ENCODE data around the gene JAZF1. TPM values are rescaled to one million over a fixed set of nuclear protein-coding genes. Genes with fewer than 3 reads are reported as not detected.
A peak's percentile ranks its signal among the peaks of the same experiment; 100 is the strongest.

The JAZF1 gene
- total and polyA plus RNA-seq, 4 donors = 13.5 to 38.8 (median 21.3) TPM

- Histone ChIP-seq H3K4me1 (ENCODE audit: control insufficient read depth in 1 of 2, insufficient read depth in 2 of 2, low read length in 2 of 2) (no peaks in the 10 kb centered on the region), H3K4me3 (ENCODE audit: low read length in 2 of 2) (no peak overlapping the region), H3K27ac (ENCODE audit: low read depth in 1 of 2, low read length in 2 of 2) (no peak overlapping the region), H3K9me3 (ENCODE audit: control insufficient read depth, low read length) (no peaks in the 10 kb centered on the region), H3K27me3 (ENCODE audit: control insufficient read depth in 1 of 2, insufficient read depth in 2 of 2, low read length in 1 of 2) (no peaks in the 10 kb centered on the region), H3K36me3 (ENCODE audit: control insufficient read depth in 1 of 2, insufficient read depth in 2 of 2, low read length in 1 of 2) (no peaks in the 10 kb centered on the region)
- 62 to 80% methylated on average over 1 of the region's 1 CpG for WGBS, 2 donors
- intact Hi-C loops (cut with DNase I) = loop anchor here (5.0 to 10.0 kb wide), 2 partner anchors 889 to 896 kb away; partner anchors contain the start of gene HOXA13 (in 1 of the 2)
- DNase-seq (no peak), ATAC-seq (ENCODE audit: low FRiP score) (no peak)
Observed at GRCh38 chr7:28091190-28091589, 89.4 kb downstream of the JAZF1 start.

- peaks cover 0 to 3% of the 10 kb centered on the region in 2 donors for H3K4me1 ChIP-seq (ENCODE audit: control insufficient read depth in 1 of 2, insufficient read depth in 2 of 2, low read length in 2 of 2)
- H3K9me3 ChIP-seq (ENCODE audit: control insufficient read depth, low read length) = no peaks in the 10 kb centered on the region
- DNase-seq (no peak), ATAC-seq (ENCODE audit: low FRiP score) (no peak)
- no peaks in the 10 kb centered on the region for H3K27me3 ChIP-seq (ENCODE audit: control insufficient read depth in 1 of 2, insufficient read depth in 2 of 2, low read length in 1 of 2)
- H3K4me3 ChIP-seq (ENCODE audit: low read length in 2 of 2) = no peak overlapping the region
- WGBS, 2 donors = 92 to 95% methylated on average over 6 of the region's 6 CpGs
- no peaks in the 10 kb centered on the region for H3K36me3 ChIP-seq (ENCODE audit: control insufficient read depth in 1 of 2, insufficient read depth in 2 of 2, low read length in 1 of 2)
- intact Hi-C loops (cut with DNase I) = no loop called here
- H3K27ac ChIP-seq (ENCODE audit: low read depth in 1 of 2, low read length in 2 of 2) = no peak overlapping the region
Observed at GRCh38 chr7:28088901-28089714, 91.5 kb downstream of the JAZF1 start.

- Histone ChIP-seq H3K4me1 (ENCODE audit: control insufficient read depth in 1 of 2, insufficient read depth in 2 of 2, low read length in 2 of 2) (peaks cover 0 to 6% of the 10 kb centered on the region in 2 donors), H3K27ac (ENCODE audit: low read depth in 1 of 2, low read length in 2 of 2) (no peak overlapping the region), H3K9me3 (ENCODE audit: control insufficient read depth, low read length) (no peaks in the 10 kb centered on the region), H3K36me3 (ENCODE audit: control insufficient read depth in 1 of 2, insufficient read depth in 2 of 2, low read length in 1 of 2) (no peaks in the 10 kb centered on the region), H3K27me3 (ENCODE audit: control insufficient read depth in 1 of 2, insufficient read depth in 2 of 2, low read length in 1 of 2) (no peaks in the 10 kb centered on the region), H3K4me3 (ENCODE audit: low read length in 2 of 2) (no peak overlapping the region)
- intact Hi-C loops (cut with DNase I) = no loop called here
- peak; percentile 19 for ATAC-seq (ENCODE audit: low FRiP score)
- DNase-seq = no peak
- WGBS, 2 donors = 94 to 95% methylated on average over 4 of the region's 4 CpGs
Observed at GRCh38 chr7:28088032-28088431, 92.6 kb downstream of the JAZF1 start.

DNA sequence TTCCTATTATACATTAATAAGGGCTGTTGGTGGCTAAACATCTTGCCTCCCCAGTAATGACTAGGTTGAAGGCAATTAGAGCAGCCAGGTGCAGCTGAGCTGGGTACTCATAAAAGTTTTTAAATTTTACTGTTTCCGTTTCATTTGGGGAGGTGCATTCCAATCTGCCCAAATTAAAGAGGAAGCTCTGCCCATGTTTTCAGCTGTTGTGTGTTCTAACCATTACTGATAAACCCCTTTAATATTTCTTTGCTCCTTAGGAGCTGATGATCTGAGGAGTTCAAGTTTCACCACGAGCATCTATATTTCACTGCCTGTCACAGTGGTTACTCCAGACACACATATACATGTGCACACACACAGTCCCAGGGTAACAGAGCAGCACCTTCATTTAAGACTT lies 94.4 kb downstream of the JAZF1 start:
- Histone ChIP-seq H3K27me3 (ENCODE audit: control insufficient read depth in 1 of 2, insufficient read depth in 2 of 2, low read length in 1 of 2) (no peaks in the 10 kb centered on the region), H3K4me1 (ENCODE audit: control insufficient read depth in 1 of 2, insufficient read depth in 2 of 2, low read length in 2 of 2) (peaks cover 0 to 9% of the 10 kb centered on the region in 2 donors), H3K27ac (ENCODE audit: low read depth in 1 of 2, low read length in 2 of 2) (no peak overlapping the region), H3K4me3 (ENCODE audit: low read length in 2 of 2) (no peak overlapping the region), H3K36me3 (ENCODE audit: control insufficient read depth in 1 of 2, insufficient read depth in 2 of 2, low read length in 1 of 2) (no peaks in the 10 kb centered on the region), H3K9me3 (ENCODE audit: control insufficient read depth, low read length) (no peaks in the 10 kb centered on the region)
- ATAC-seq (ENCODE audit: low FRiP score) (no peak), DNase-seq (no peak)
- intact Hi-C loops (cut with DNase I) = no loop called here
- WGBS, 2 donors = 87% methylated on average over 2 of the region's 2 CpGs

DNA sequence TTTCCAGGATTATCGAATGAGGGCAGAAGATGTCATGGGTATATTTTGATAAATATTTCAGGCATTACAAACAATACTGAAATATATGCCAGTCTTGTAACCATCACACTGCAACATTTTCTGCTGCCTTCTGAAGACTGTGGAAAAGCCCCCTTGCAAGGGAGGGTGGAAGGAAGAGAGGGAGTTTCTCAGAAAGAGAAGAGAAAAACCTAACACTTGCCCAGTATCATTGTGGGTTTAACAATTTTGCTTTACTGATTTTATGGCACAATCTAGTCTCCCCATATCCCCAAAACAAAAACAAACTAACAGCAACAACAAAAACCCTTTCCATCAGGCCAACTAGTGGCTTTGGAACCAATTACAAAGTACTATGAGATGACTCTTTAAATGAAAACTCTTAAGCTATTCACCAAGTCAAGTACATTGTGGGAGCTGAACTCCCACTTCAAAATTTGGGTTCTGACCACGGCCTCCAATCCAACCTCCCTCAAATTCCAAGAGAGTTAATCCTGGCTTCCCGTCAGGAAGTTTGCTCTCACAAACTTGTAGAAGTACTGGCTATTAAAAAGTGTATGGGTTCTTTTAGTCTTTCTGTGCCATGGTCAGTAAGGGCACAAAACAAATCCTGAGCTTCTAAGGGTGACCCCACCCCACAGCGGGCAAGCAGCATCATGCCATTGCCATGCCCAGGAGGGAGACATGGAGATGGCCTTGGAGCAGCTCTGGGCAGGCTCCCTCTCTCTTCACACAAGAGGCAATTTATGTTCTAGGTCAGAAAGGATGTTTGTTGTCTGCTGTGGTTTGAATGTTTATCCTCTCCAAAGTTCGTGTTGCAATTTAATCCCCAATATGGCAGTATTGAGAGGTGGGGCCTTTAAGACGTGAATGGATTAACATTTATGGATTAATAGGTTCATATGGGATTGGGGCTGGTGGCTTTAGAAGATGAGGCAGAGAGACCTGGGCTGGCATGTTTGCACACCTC lies 96.3 kb downstream of the JAZF1 start:
- H3K27ac ChIP-seq (ENCODE audit: low read depth in 1 of 2, low read length in 2 of 2) = peak overlapping the region in 1 of 2 donors; percentile 36
- H3K27me3 ChIP-seq (ENCODE audit: control insufficient read depth in 1 of 2, insufficient read depth in 2 of 2, low read length in 1 of 2) = no peaks in the 10 kb centered on the region
- H3K9me3 ChIP-seq (ENCODE audit: control insufficient read depth, low read length) = no peaks in the 10 kb centered on the region
- no peaks in the 10 kb centered on the region for H3K36me3 ChIP-seq (ENCODE audit: control insufficient read depth in 1 of 2, insufficient read depth in 2 of 2, low read length in 1 of 2)
- DNase-seq (no peak), ATAC-seq (ENCODE audit: low FRiP score) (no peak)
- no peak overlapping the region for H3K4me3 ChIP-seq (ENCODE audit: low read length in 2 of 2)
- peaks cover 0 to 9% of the 10 kb centered on the region in 2 donors for H3K4me1 ChIP-seq (ENCODE audit: control insufficient read depth in 1 of 2, insufficient read depth in 2 of 2, low read length in 2 of 2)
- WGBS, 2 donors = 65 to 72% methylated on average over 6 of the region's 6 CpGs
- intact Hi-C loops (cut with DNase I) = loop anchor here in 1 of 2 donors (5.0 kb wide), 1 partner anchor 47 kb away; no protein-coding TSS in a partner anchor

DNA sequence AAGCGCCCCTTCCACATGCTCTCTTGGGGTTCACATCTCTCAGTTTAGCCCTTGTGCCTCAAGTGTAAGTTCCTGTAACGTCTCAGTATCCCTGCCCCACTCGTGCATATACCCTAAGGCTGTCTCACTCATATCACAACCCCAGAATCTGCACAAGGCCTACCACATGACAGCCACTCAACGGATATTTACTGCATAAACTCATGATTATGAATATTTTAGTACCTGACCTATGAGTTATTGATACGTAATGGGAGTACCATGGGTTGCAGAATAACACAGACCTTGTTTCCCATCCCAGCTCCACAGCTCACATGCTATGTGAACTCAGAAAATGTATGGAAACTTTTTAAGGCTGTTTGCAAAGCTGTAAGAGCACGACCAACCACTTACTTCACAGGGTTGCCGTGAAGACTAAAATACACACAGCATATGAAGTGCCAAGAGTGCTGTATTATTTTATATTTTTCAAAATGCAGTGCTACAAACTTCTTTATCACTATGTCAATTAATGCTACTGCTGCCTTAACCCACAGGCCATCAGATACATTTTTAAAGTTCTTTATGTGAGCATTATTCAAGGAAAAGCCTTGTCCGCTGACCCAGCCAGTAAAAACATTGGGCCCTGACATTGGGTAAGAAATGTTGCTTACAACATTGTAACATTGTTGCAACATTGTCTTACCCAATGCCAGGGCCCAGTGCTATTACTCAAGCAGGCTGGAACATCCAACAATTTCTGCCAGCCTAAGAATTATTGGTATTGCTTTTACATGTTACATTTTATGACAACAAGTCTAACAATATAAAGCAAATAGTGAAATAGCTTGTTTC lies 97.2 kb downstream of the JAZF1 start:
- Histone ChIP-seq H3K4me1 (ENCODE audit: control insufficient read depth in 1 of 2, insufficient read depth in 2 of 2, low read length in 2 of 2) (peaks cover 0 to 9% of the 10 kb centered on the region in 2 donors), H3K27ac (ENCODE audit: low read depth in 1 of 2, low read length in 2 of 2) (peak overlapping the region in 1 of 2 donors; percentile 38), H3K9me3 (ENCODE audit: control insufficient read depth, low read length) (no peaks in the 10 kb centered on the region), H3K27me3 (ENCODE audit: control insufficient read depth in 1 of 2, insufficient read depth in 2 of 2, low read length in 1 of 2) (no peaks in the 10 kb centered on the region), H3K4me3 (ENCODE audit: low read length in 2 of 2) (no peak overlapping the region), H3K36me3 (ENCODE audit: control insufficient read depth in 1 of 2, insufficient read depth in 2 of 2, low read length in 1 of 2) (no peaks in the 10 kb centered on the region)
- DNase-seq = peak in 1 of 2 donors; percentile 54
- WGBS, 2 donors = 46 to 53% methylated on average over 8 of the region's 8 CpGs
- intact Hi-C loops (cut with DNase I) = loop anchor here in 1 of 2 donors (5.0 kb wide), 1 partner anchor 46 kb away; no protein-coding TSS in a partner anchor
- ATAC-seq (ENCODE audit: low FRiP score) = peak; percentile 84

GRCh38 chr7:28082071-28082470 lies 98.5 kb downstream of the JAZF1 start:
- WGBS, 2 donors = 97% methylated on average over 5 of the region's 5 CpGs
- no peaks in the 10 kb centered on the region for H3K27me3 ChIP-seq (ENCODE audit: control insufficient read depth in 1 of 2, insufficient read depth in 2 of 2, low read length in 1 of 2)
- ATAC-seq (ENCODE audit: low FRiP score) (no peak), DNase-seq (no peak)
- peaks cover 0 to 9% of the 10 kb centered on the region in 2 donors for H3K4me1 ChIP-seq (ENCODE audit: control insufficient read depth in 1 of 2, insufficient read depth in 2 of 2, low read length in 2 of 2)
- H3K36me3 ChIP-seq (ENCODE audit: control insufficient read depth in 1 of 2, insufficient read depth in 2 of 2, low read length in 1 of 2) = no peaks in the 10 kb centered on the region
- H3K9me3 ChIP-seq (ENCODE audit: control insufficient read depth, low read length) = no peaks in the 10 kb centered on the region
- intact Hi-C loops (cut with DNase I) = loop anchor here in 1 of 2 donors (5.0 kb wide), 1 partner anchor 45 kb away; no protein-coding TSS in a partner anchor
- H3K4me3 ChIP-seq (ENCODE audit: low read length in 2 of 2) = no peak overlapping the region
- H3K27ac ChIP-seq (ENCODE audit: low read depth in 1 of 2, low read length in 2 of 2) = no peak overlapping the region

DNA sequence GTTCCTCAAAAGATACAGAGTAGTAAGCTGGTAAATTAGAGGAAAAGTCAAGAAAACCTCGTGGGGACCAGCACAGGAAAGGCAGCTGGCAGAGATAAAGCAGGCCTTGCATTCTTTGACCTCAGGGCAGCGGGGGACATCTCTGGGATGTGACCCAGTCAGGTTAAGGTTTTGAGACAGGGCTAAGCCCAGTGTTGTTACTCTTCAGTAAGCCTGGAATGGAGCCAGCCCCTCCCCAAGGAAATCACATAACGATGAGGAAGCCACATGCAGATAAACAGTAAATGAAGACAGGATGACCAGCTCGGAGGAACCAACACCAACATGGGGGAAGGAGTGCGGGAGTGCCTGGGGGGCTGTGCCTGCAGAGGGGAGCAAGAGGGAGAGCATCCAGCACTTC lies 99.6 kb downstream of the JAZF1 start:
- H3K36me3 ChIP-seq (ENCODE audit: control insufficient read depth in 1 of 2, insufficient read depth in 2 of 2, low read length in 1 of 2) = no peaks in the 10 kb centered on the region
- no peak for ATAC-seq (ENCODE audit: low FRiP score)
- 88 to 89% methylated on average over 5 of the region's 5 CpGs for WGBS, 2 donors
- no peak overlapping the region for H3K4me3 ChIP-seq (ENCODE audit: low read length in 2 of 2)
- DNase-seq = no peak
- no peaks in the 10 kb centered on the region for H3K9me3 ChIP-seq (ENCODE audit: control insufficient read depth, low read length)
- H3K27ac ChIP-seq (ENCODE audit: low read depth in 1 of 2, low read length in 2 of 2) = no peak overlapping the region
- H3K4me1 ChIP-seq (ENCODE audit: control insufficient read depth in 1 of 2, insufficient read depth in 2 of 2, low read length in 2 of 2) = peaks cover 0 to 9% of the 10 kb centered on the region in 2 donors
- no peaks in the 10 kb centered on the region for H3K27me3 ChIP-seq (ENCODE audit: control insufficient read depth in 1 of 2, insufficient read depth in 2 of 2, low read length in 1 of 2)
- intact Hi-C loops (cut with DNase I) = loop anchor here in 1 of 2 donors (5.0 kb wide), 1 partner anchor 44 kb away; no protein-coding TSS in a partner anchor

Measured in aorta (tissue), 5 donors.